ENCODE data around the gene TTLL11. TPM values are rescaled to one million over a fixed set of nuclear protein-coding genes. Genes with fewer than 3 reads are reported as not detected.

TTLL11 gene
- total RNA-seq, 1 donor from 2014 or later = 6.9 TPM

DNA sequence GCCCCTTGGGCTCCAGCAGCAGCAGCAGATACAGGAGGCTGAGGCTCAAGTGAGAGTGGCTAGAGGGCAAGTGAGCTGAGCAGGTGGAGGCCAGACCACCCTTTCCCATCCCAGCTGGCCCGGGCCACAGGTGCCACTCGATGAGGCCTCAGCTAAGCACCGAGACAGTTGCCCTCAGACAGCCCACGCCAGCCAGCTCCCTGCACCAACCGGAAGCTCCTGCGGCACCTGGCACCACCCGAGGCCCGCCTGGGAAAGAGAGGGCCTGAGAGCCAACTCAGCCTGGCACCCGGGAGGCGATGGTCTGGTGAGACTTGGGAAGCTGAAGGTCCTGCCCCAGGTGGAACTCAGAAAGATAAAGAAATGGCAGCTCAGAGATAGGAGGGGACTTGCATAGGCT, 28.3 kb upstream of the TTLL11 start:
- Histone ChIP-seq H2AFZ (ENCODE audit: low read depth, low read length) (no peak overlapping the region), H3K27ac (ENCODE audit: low read depth, low read length) (no peak overlapping the region), H3K79me2 (ENCODE audit: insufficient read depth, low read length) (no peaks in the 10 kb centered on the region), H3K27me3 (ENCODE audit: insufficient read depth, low read length) (peaks cover 3% of the 10 kb centered on the region), H3K4me3 (ENCODE audit: insufficient read depth, low read depth, low read length) (no peak overlapping the region), H3K9me3 (ENCODE audit: insufficient read depth, low read depth, low read length) (no peaks in the 10 kb centered on the region), H3K4me1 (ENCODE audit: insufficient read depth, low read length) (peaks cover 12% of the 10 kb centered on the region), H4K20me1 (ENCODE audit: insufficient read depth, low read length) (no peaks in the 10 kb centered on the region), H3K4me2 (ENCODE audit: low read length) (no peak overlapping the region), H3K36me3 (ENCODE audit: insufficient read depth, low read length) (no peaks in the 10 kb centered on the region), H3K9ac (ENCODE audit: low read length) (no peak overlapping the region)
- FAIRE-seq (no peak), DNase-seq (ENCODE audit: low read depth) (no peak)
- H3K27me3 Mint-ChIP-seq (ENCODE audit: low read depth, unreplicated experiment) = peaks cover 33% of the 10 kb centered on the region
- no peak for TF ChIP-seq EZH2 (IDR thresholded peaks at IDR 0.05; ENCODE audit: insufficient read depth, low read length)
- TF ChIP-seq, protein P1, sequence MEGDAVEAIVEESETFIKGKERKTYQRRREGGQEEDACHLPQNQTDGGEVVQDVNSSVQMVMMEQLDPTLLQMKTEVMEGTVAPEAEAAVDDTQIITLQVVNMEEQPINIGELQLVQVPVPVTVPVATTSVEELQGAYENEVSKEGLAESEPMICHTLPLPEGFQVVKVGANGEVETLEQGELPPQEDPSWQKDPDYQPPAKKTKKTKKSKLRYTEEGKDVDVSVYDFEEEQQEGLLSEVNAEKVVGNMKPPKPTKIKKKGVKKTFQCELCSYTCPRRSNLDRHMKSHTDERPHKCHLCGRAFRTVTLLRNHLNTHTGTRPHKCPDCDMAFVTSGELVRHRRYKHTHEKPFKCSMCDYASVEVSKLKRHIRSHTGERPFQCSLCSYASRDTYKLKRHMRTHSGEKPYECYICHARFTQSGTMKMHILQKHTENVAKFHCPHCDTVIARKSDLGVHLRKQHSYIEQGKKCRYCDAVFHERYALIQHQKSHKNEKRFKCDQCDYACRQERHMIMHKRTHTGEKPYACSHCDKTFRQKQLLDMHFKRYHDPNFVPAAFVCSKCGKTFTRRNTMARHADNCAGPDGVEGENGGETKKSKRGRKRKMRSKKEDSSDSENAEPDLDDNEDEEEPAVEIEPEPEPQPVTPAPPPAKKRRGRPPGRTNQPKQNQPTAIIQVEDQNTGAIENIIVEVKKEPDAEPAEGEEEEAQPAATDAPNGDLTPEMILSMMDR (IDR thresholded peaks at IDR 0.05; ENCODE audit: insufficient read depth, low read depth, low read length) = no peak
- peaks cover 8% of the 10 kb centered on the region for H3K4me1 Mint-ChIP-seq (ENCODE audit: low read depth, unreplicated experiment)
- no peak overlapping the region for H3K4me3 Mint-ChIP-seq (ENCODE audit: unreplicated experiment)
- H3K9me3 Mint-ChIP-seq (ENCODE audit: unreplicated experiment) = no peaks in the 10 kb centered on the region
- no peaks in the 10 kb centered on the region for H3K36me3 Mint-ChIP-seq (ENCODE audit: low read depth, unreplicated experiment)
- H3K27ac Mint-ChIP-seq (ENCODE audit: unreplicated experiment) = no peak overlapping the region

DNA sequence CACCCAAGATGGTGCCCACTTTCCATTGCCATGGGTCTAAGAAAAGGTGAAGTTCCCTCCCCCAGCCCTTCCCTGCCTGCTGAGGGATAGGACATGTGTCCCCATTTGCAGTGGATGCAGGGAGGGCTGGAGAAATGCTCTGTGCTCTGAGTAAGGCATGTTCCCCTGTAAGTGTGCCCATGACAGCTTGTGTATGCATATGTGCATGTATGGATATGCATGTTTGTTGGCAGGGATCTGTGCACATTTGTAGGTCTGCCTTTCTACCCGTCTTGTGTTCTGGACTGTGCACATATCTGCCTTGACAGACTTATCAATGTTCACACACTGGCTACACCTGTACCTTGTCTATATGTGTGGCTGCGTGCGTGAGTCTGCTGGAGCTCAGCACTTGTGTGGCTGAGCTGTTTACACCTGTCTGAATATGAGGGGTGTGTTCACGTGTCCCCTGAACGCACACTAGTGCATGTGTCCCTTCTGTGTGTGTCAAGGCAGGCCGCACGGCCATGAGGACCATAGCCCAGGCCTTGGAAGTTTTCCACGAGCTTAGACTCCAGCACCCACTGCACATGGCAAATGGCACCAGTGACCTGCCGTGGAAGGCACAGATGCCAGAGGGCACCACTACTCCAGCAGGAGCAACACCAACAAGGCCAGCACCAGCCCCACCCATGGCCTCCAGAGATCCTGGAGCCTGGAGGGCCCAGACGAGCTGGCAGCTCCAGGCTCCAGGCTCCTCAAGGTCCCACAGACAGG, 27.4 kb upstream of the TTLL11 start:
- Histone ChIP-seq H3K27ac (ENCODE audit: low read depth, low read length) (no peak overlapping the region), H2AFZ (ENCODE audit: low read depth, low read length) (no peak overlapping the region), H3K79me2 (ENCODE audit: insufficient read depth, low read length) (no peaks in the 10 kb centered on the region), H3K9me3 (ENCODE audit: insufficient read depth, low read depth, low read length) (no peaks in the 10 kb centered on the region), H3K27me3 (ENCODE audit: insufficient read depth, low read length) (peaks cover 8% of the 10 kb centered on the region), H3K4me2 (ENCODE audit: low read length) (no peak overlapping the region), H4K20me1 (ENCODE audit: insufficient read depth, low read length) (no peaks in the 10 kb centered on the region), H3K36me3 (ENCODE audit: insufficient read depth, low read length) (no peaks in the 10 kb centered on the region), H3K4me1 (ENCODE audit: insufficient read depth, low read length) (peaks cover 3% of the 10 kb centered on the region), H3K4me3 (ENCODE audit: insufficient read depth, low read depth, low read length) (no peak overlapping the region), H3K9ac (ENCODE audit: low read length) (no peak overlapping the region)
- no peaks in the 10 kb centered on the region for H3K36me3 Mint-ChIP-seq (ENCODE audit: low read depth, unreplicated experiment)
- peaks cover 41% of the 10 kb centered on the region for H3K27me3 Mint-ChIP-seq (ENCODE audit: low read depth, unreplicated experiment)
- no peaks in the 10 kb centered on the region for H3K9me3 Mint-ChIP-seq (ENCODE audit: unreplicated experiment)
- FAIRE-seq (no peak), DNase-seq (ENCODE audit: low read depth) (no peak)
- TF ChIP-seq, protein P1 (IDR thresholded peaks at IDR 0.05; ENCODE audit: insufficient read depth, low read depth, low read length) = no peak
- no peak for TF ChIP-seq EZH2 (IDR thresholded peaks at IDR 0.05; ENCODE audit: insufficient read depth, low read length)
- peak overlapping the region; percentile 34 for H3K27ac Mint-ChIP-seq (ENCODE audit: unreplicated experiment)
- H3K4me3 Mint-ChIP-seq (ENCODE audit: unreplicated experiment) = no peak overlapping the region
- peaks cover 3% of the 10 kb centered on the region for H3K4me1 Mint-ChIP-seq (ENCODE audit: low read depth, unreplicated experiment)

DNA sequence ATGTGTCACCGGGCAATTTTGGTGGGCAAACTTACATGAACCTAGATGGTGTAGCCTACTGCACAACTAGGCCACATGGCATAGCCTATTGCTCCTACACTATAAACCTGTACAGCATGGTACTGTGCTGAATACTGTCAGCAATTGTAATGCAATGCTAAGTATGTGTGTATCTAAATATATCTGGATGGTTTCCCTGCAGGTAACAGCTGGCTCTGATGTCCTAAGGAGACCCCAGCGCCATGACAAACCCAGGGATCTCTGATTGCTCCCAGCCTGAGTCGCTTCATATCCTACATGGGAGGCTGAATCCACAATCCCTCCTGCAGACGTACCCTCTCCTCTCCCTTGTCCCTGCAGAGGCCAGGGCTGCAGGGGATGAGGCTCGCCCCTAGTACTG, 26.6 kb upstream of the TTLL11 start:
- FAIRE-seq (no peak), DNase-seq (ENCODE audit: low read depth) (no peak)
- Histone ChIP-seq H3K9ac (ENCODE audit: low read length) (no peak overlapping the region), H4K20me1 (ENCODE audit: insufficient read depth, low read length) (no peaks in the 10 kb centered on the region), H2AFZ (ENCODE audit: low read depth, low read length) (no peak overlapping the region), H3K9me3 (ENCODE audit: insufficient read depth, low read depth, low read length) (no peaks in the 10 kb centered on the region), H3K36me3 (ENCODE audit: insufficient read depth, low read length) (no peaks in the 10 kb centered on the region), H3K4me3 (ENCODE audit: insufficient read depth, low read depth, low read length) (no peak overlapping the region), H3K79me2 (ENCODE audit: insufficient read depth, low read length) (no peaks in the 10 kb centered on the region), H3K4me1 (ENCODE audit: insufficient read depth, low read length) (no peaks in the 10 kb centered on the region), H3K27me3 (ENCODE audit: insufficient read depth, low read length) (peaks cover 11% of the 10 kb centered on the region), H3K27ac (ENCODE audit: low read depth, low read length) (no peak overlapping the region), H3K4me2 (ENCODE audit: low read length) (no peak overlapping the region)
- no peaks in the 10 kb centered on the region for H3K36me3 Mint-ChIP-seq (ENCODE audit: low read depth, unreplicated experiment)
- no peaks in the 10 kb centered on the region for H3K9me3 Mint-ChIP-seq (ENCODE audit: unreplicated experiment)
- peaks cover 45% of the 10 kb centered on the region for H3K27me3 Mint-ChIP-seq (ENCODE audit: low read depth, unreplicated experiment)
- no peak overlapping the region for H3K27ac Mint-ChIP-seq (ENCODE audit: unreplicated experiment)
- no peak overlapping the region for H3K4me3 Mint-ChIP-seq (ENCODE audit: unreplicated experiment)
- no peaks in the 10 kb centered on the region for H3K4me1 Mint-ChIP-seq (ENCODE audit: low read depth, unreplicated experiment)
- TF ChIP-seq, protein P1 (IDR thresholded peaks at IDR 0.05; ENCODE audit: insufficient read depth, low read depth, low read length) = no peak
- no peak for TF ChIP-seq EZH2 (IDR thresholded peaks at IDR 0.05; ENCODE audit: insufficient read depth, low read length)
